Activated naive CD8-positive, alpha-beta T cell treated with anti-CD3 and anti-CD28 coated beads, Interleukin-2, amount 50 U/mL, for 16 hours (primary cell): ENCODE data around the gene GSDME.

ENCODE experiments used
- DNase-seq: peaks from one replicate; pipeline ENCODE4 v3.0.0-alpha.2; 2020; ENCODE audit warnings: low read depth, low spot score

GSDME gene

GRCh38 chr7:24653316-24654085, 103.8 kb downstream of the GSDME start:
- DNase-seq: no peak

- DNase-seq: no peak
These were observed 104.9 kb downstream of the GSDME start for GRCh38 chr7:24652251-24652939.
